Gastroesophageal sphincter (tissue), 4 donors: Measurements from ENCODE around the gene C1QTNF2. TPM values are rescaled to one million over a fixed set of nuclear protein-coding genes. Genes with fewer than 3 reads are reported as not detected.

ENCODE experiments used
- ATAC-seq: fragments of 150-250 bp; one replicate; pipeline ENCODE4 v1.9.1; 2016; ENCODE audit warnings: mild to moderate bottlenecking, moderate library complexity
- H3K27ac ChIP-seq, 4 donors: fragments of 200-600 bp; sonication (generic) in 3 of 4; 1 replicate in 3 of 4; 2 replicates in 1 of 4; pipeline ENCODE4 v1.5.1; 2016 to 2019
- H3K27me3 ChIP-seq: fragments of 200-600 bp; sonication (generic); one replicate; pipeline ENCODE4 v1.5.1; 2019
- H3K36me3 ChIP-seq, 2 donors: fragments of 200-600 bp; sonication (generic); one replicate each; pipeline ENCODE4 v1.5.1; 2019; ENCODE audit warnings: control low read depth in 1 of 2
- H3K4me1 ChIP-seq, 3 donors: fragments of 200-600 bp; sonication (generic); 1 replicate in 2 of 3; 2 replicates in 1 of 3; pipeline ENCODE4 v1.5.1; 2016 to 2019; ENCODE audit warnings: control low read depth in 2 of 3
- H3K4me3 ChIP-seq, 2 donors: fragments of 200-600 bp; sonication (generic); one replicate each; pipeline ENCODE4 v1.5.1; 2019; ENCODE audit warnings: mild to moderate bottlenecking in 1 of 2, moderate library complexity in 1 of 2
- H3K9me3 ChIP-seq, 3 donors: fragments of 200-600 bp; sonication (generic); one replicate each; pipeline ENCODE4 v1.5.1; 2017 to 2019; ENCODE audit warnings: control low read depth in 2 of 3
- EP300 ChIP-seq: sonication (generic); formaldehyde crosslinking; IDR thresholded peaks from one replicate; pipeline ENCODE4 v1.6.1; 2017; ENCODE audit warnings: antibody characterized with exemption, mild to moderate bottlenecking
- POLR2A ChIP-seq, 2 donors: fragments of 450-650 bp; IDR thresholded peaks; one replicate each; pipeline ENCODE4 v1.6.1; 2017; ENCODE audit warnings: antibody characterized with exemption in 2 of 2, mild to moderate bottlenecking in 2 of 2, moderate library complexity in 1 of 2
- POLR2AphosphoS5 ChIP-seq: sonication (generic); formaldehyde crosslinking; IDR thresholded peaks from one replicate; pipeline ENCODE4 v1.6.1; 2017; ENCODE audit warnings: antibody characterized with exemption
- WGBS, 2 donors: methylation state at CpG; one replicate each; pipeline ENCODE4 v1.1.5; 2018; ENCODE audit warnings: low coverage in 1 of 2; 5-methylcytosine and 5-hydroxymethylcytosine counted together
- total RNA-seq, 4 donors: library from RNA; depleted of rRNA; stranded (reverse); fragments of >200 nt; gene quantifications; one replicate each; pipeline ENCODE4 v1.1.0, GENCODE V29; 2016
- TF ChIP-seq, protein P1 (sequence below), 4 experiments: fragments of 200-600 bp in 2 of 4; fragments of 450-650 bp in 2 of 4; sonication (generic) in 1 of 4; IDR thresholded peaks; one replicate each; pipeline ENCODE4 v1.5.1; 2017 to 2019; ENCODE audit warnings: antibody characterized with exemption in 4 of 4, mild to moderate bottlenecking in 2 of 4, moderate library complexity in 2 of 4

Gene C1QTNF2, protein sequence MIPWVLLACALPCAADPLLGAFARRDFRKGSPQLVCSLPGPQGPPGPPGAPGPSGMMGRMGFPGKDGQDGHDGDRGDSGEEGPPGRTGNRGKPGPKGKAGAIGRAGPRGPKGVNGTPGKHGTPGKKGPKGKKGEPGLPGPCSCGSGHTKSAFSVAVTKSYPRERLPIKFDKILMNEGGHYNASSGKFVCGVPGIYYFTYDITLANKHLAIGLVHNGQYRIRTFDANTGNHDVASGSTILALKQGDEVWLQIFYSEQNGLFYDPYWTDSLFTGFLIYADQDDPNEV
- 1 to 10 TPM; 1.5 to 6.9 (median 3.2) TPM for total RNA-seq

DNA sequence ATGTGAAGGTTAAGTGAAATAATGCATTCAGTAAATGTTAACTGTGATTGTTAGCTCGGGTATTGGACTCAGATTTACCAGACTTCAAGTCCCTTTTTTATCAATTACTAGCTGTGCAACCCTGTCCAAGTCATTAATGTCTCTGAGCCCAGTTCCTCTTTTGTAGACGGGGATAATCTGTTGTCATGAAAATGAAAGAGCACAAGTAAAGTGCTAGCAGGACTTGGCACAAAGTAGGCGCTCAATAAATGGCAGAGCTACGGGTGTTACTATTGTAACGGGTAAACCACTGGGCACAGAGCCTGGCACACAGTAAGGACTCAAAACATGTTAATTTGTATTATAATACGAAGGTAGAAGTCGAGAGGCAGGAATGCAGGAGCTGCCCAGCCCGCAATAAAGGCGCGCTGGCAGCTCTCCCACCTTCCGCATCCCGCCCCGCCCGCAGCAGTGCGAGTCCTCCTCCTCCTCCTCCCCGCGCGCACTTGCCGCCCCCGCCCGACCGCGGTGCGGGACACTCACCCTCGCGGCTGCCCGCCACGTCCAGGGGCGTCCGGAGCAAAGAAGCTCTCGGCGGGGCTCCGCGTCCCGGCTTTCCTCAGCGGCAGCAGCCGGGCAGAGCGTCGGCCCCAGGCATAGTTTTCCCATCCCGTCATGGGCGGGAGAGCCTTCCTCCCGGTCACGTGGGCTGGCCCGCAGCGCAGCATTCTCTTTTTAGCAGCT is at the start of gene C1QTNF2:
C1QTNF2 (minus strand) TSS at position 637 of the 723 bp plus-strand sequence. CDS start 15,615 bp downstream, outside the sequence.
- peak within 1 kb of the TSS; percentile 30 to 87 (median 84) for H3K27ac ChIP-seq
- H3K36me3 ChIP-seq: no peaks in the 10 kb centered on the region
- TF ChIP-seq, protein P1, sequence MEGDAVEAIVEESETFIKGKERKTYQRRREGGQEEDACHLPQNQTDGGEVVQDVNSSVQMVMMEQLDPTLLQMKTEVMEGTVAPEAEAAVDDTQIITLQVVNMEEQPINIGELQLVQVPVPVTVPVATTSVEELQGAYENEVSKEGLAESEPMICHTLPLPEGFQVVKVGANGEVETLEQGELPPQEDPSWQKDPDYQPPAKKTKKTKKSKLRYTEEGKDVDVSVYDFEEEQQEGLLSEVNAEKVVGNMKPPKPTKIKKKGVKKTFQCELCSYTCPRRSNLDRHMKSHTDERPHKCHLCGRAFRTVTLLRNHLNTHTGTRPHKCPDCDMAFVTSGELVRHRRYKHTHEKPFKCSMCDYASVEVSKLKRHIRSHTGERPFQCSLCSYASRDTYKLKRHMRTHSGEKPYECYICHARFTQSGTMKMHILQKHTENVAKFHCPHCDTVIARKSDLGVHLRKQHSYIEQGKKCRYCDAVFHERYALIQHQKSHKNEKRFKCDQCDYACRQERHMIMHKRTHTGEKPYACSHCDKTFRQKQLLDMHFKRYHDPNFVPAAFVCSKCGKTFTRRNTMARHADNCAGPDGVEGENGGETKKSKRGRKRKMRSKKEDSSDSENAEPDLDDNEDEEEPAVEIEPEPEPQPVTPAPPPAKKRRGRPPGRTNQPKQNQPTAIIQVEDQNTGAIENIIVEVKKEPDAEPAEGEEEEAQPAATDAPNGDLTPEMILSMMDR (IDR thresholded peaks at IDR 0.05): peak in 1 of 4 experiments; percentile 19
- TF ChIP-seq POLR2AphosphoS5 (peak; percentile 30), EP300 (no peak), POLR2A (IDR thresholded peaks at IDR 0.05) (no peak)
- ATAC-seq: peak; percentile 88
- WGBS, 2 donors: 4% methylated on average over 8 to 12 of the region's 45 CpGs
- peak within 1 kb of the TSS; percentile 74 to 84 for H3K4me3 ChIP-seq
- no peaks in the 10 kb centered on the region for H3K9me3 ChIP-seq
- no peaks in the 10 kb centered on the region for H3K27me3 ChIP-seq
- H3K4me1 ChIP-seq: peaks cover 0 to 24% (median 7%) of the 10 kb centered on the region in 3 donors

DNA sequence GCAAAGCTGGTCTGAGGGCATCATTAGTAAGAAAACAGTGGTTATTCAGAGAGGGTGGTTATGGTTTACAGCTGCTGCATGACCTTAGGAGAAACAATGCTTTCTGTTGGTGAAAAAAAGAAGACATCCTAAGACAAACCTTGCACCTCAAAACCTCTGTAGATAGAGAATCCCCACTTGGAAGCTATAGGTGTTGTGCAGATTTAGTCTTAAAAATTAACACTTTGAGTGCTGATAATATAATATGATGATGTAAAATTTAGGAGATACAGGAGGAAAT is 49.8 kb upstream of the C1QTNF2 start:
- no peak for TF ChIP-seq EP300
- no peak for TF ChIP-seq POLR2A (IDR thresholded peaks at IDR 0.05)
- TF ChIP-seq, protein P1 (IDR thresholded peaks at IDR 0.05): no peak
- no peak for TF ChIP-seq POLR2AphosphoS5
- Histone ChIP-seq H3K4me3 (no peak overlapping the region), H3K27ac (no peak overlapping the region), H3K27me3 (no peaks in the 10 kb centered on the region), H3K4me1 (peaks cover 8 to 50% (median 12%) of the 10 kb centered on the region in 3 donors), H3K9me3 (no peaks in the 10 kb centered on the region), H3K36me3 (peaks cover 0 to 5% of the 10 kb centered on the region in 2 donors)
- no peak for ATAC-seq

DNA sequence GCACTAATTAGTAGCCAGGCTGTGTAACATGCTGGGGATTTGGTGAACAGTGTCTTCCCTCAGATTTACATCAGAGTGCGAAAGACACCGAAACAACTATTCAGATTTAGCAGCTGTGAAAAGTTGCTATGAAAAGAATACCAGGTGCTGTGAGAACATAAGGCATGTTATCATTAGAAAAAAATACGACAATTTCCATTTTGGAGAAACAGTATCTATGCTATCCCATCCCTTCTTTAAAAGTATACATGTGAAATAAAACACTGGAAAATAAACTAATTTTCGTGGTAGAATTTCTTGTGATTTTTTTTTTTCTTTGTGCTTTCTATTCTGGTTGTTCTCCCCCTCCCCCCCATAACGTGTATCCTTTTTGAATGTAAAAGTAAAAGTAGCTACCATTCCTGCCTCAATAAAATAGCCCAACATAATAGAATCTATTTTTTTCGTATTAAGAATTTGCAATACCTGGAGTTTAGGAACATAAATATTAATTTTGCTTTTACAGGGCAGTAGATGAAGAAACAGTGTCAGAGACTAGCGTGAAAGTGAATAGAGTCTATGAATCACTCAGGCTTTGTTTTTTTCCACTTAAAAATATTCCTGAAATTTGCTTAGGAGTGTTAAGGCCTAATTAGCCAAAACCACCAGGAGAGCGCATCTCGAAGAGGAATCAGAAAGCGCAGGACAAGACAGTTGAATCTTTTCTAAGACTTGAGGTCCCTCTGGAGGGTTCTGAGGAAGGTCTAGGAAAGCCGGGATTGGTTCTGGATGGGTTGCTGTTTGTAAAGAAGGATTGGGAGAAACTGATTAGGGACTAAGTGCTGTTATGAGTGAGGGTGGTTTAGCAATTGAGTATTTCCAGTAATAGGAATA is 49.3 kb upstream of the C1QTNF2 start:
- H3K27ac ChIP-seq: peak overlapping the region; percentile 76 to 90 (median 90)
- TF ChIP-seq, protein P1 (IDR thresholded peaks at IDR 0.05): no peak
- TF ChIP-seq POLR2A (IDR thresholded peaks at IDR 0.05): no peak
- no peak for TF ChIP-seq EP300
- TF ChIP-seq POLR2AphosphoS5: no peak
- no peaks in the 10 kb centered on the region for H3K9me3 ChIP-seq
- peak overlapping the region; percentile 75 to 79 for H3K4me3 ChIP-seq
- peaks cover 0 to 10% of the 10 kb centered on the region in 2 donors for H3K36me3 ChIP-seq
- ATAC-seq: no peak
- peaks cover 8 to 54% (median 12%) of the 10 kb centered on the region in 3 donors for H3K4me1 ChIP-seq
- WGBS, 2 donors: 38 to 39% methylated on average over 11 of the region's 11 CpGs
- H3K27me3 ChIP-seq: no peaks in the 10 kb centered on the region

DNA sequence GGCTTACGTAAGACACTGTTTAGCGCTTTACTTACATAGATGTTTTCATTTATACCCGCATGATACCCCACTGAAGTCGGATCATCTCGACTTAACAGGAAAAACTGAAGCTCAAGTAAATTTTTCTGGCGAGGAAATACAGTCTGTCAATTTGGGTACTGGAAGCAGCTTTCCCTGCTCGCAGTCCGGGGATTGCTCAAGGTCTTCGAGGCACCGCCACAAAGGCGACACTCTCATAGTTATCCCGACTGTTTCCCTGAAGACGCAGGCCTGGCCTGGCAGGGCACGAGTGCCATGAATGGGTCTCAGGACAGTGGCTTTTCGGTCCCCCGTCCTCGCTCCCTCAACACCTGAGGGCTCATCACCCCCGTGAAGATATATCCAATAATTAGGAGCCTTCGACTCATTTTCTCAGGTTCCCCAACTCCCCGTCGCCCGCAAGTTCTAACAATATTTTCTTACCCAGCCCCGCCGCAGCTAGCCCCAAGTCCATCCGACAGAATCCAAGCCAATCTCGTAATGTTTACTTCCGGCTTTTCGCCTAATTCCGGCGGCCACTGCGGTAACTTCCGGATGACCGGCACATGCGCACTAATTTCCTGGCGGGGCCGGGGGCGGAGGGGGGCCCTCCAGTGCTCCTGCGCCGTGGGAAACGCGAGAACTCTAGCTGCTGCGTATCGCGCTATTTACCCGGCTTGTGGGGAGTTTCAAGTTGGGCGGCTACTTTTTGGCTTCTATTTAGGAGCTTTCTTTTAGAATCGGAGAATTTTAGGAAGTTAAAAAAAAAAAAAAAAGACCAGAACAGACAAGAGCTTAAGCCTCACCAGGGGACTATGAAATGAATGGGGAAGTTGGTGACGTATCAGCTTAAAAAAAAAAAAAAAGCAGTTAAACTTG is 48.4 kb upstream of the C1QTNF2 start, which contains the start of gene SLU7:
SLU7 (minus strand) TSS at position 521 of the 897 bp plus-strand sequence. CDS start 3,787 bp downstream, outside the sequence.
- H3K9me3 ChIP-seq: no peaks in the 10 kb centered on the region
- H3K4me3 ChIP-seq: peak within 1 kb of the TSS; percentile 75 to 79
- TF ChIP-seq POLR2A (IDR thresholded peaks at IDR 0.05): peak; percentile 25 to 73
- TF ChIP-seq EP300: no peak
- TF ChIP-seq POLR2AphosphoS5: peak; percentile 82
- TF ChIP-seq, protein P1 (IDR thresholded peaks at IDR 0.05): no peak
- H3K27ac ChIP-seq: peak within 1 kb of the TSS; percentile 76 to 90 (median 90)
- peaks cover 8 to 54% (median 12%) of the 10 kb centered on the region in 3 donors for H3K4me1 ChIP-seq
- peak; percentile 94 for ATAC-seq
- WGBS, 2 donors: 0 to 1% methylated on average over 9 to 45 of the region's 48 CpGs
- H3K27me3 ChIP-seq: no peaks in the 10 kb centered on the region
- peaks cover 0 to 19% of the 10 kb centered on the region in 2 donors for H3K36me3 ChIP-seq
